Measurements from ENCODE around the gene RAPGEF3. TPM values are rescaled to one million over a fixed set of nuclear protein-coding genes. Genes with fewer than 3 reads are reported as not detected.

Gene RAPGEF3
- total RNA-seq, 2 donors from 2014 or later: 10.1 TPM

DNA sequence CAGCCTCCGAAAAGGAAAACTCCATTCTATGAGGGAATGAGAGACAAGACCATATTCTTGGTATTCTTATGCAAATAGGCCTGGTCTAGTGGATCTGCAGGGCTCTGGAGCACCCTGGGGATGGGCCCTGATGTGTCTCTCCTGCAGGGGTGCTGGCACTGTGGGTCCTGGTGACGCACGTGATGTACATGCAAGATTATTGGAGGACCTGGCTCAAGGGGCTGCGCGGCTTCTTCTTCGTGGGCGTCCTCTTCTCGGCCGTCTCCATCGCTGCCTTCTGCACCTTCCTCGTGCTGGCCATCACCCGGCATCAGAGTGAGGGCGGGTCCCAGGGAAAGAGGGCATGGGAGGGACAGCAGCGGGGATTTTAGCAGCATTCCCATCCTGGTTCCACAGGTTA is 20.2 kb upstream of the RAPGEF3 start:
- no peaks in the 10 kb centered on the region for H3K27me3 ChIP-seq
- H3K9me3 ChIP-seq: no peaks in the 10 kb centered on the region
- no peak overlapping the region for H3K4me3 ChIP-seq
- intact Hi-C loops (cut with DNase I): loop anchor here (2.0 to 5.0 kb wide), 2 partner anchors 36 to 62 kb away; no protein-coding TSS in a partner anchor
- H3K4me1 ChIP-seq: no peaks in the 10 kb centered on the region
- DNase-seq: no peak
- no peak overlapping the region for H3K27ac ChIP-seq
- no peaks in the 10 kb centered on the region for H3K36me3 ChIP-seq
- TF ChIP-seq, protein P1, sequence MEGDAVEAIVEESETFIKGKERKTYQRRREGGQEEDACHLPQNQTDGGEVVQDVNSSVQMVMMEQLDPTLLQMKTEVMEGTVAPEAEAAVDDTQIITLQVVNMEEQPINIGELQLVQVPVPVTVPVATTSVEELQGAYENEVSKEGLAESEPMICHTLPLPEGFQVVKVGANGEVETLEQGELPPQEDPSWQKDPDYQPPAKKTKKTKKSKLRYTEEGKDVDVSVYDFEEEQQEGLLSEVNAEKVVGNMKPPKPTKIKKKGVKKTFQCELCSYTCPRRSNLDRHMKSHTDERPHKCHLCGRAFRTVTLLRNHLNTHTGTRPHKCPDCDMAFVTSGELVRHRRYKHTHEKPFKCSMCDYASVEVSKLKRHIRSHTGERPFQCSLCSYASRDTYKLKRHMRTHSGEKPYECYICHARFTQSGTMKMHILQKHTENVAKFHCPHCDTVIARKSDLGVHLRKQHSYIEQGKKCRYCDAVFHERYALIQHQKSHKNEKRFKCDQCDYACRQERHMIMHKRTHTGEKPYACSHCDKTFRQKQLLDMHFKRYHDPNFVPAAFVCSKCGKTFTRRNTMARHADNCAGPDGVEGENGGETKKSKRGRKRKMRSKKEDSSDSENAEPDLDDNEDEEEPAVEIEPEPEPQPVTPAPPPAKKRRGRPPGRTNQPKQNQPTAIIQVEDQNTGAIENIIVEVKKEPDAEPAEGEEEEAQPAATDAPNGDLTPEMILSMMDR (IDR thresholded peaks at IDR 0.05): no peak
- no peak overlapping the region for H3K9ac ChIP-seq (ENCODE audit: low read depth in 2 of 2, low read length in 2 of 2)

DNA sequence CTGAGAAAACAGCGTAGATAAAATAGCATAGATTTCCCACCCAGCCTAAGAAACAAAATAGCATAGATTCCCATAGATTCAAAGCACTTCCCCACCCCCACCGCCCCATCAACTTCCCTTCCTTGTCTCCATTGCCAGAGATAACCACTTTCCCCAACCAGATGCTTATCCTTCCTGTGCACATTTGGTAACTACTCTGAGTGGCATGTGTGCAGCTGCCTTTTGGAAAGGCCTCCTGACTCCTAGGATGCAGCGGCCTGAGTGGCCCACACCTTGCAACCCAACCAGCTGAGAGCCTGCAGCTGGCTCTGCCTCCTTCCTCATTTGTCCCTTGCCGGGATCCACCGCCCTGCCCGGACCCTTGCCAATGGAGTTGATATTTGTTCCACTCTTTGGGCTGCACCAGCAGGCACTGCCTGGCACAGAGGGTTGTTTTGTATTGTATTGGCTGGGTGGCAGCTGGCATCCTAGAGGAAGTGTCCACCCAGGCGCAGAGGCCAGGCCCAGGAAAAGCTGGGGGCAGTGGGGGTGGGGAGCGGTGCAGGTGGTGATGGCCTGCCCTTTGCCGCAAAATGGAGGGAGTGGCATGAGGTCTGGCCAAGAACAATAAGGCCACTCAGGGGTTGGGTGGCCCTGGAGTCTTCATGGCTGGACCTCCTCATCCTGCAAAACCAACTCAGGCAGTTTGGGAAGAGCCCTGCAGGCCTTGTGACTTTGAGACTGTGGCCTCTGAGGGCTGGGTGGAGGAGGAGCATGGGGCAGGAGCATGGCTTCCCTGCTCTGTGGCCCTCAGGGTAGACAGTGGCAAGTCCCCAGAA is 19.3 kb upstream of the RAPGEF3 start:
- H3K4me1 ChIP-seq: no peaks in the 10 kb centered on the region
- no peaks in the 10 kb centered on the region for H3K9me3 ChIP-seq
- H3K27ac ChIP-seq: no peak overlapping the region
- intact Hi-C loops (cut with DNase I): loop anchor here (2.0 to 5.0 kb wide), 2 partner anchors 35 to 61 kb away; no protein-coding TSS in a partner anchor
- no peaks in the 10 kb centered on the region for H3K27me3 ChIP-seq
- no peak overlapping the region for H3K4me3 ChIP-seq
- no peak overlapping the region for H3K9ac ChIP-seq (ENCODE audit: low read depth in 2 of 2, low read length in 2 of 2)
- TF ChIP-seq, protein P1 (IDR thresholded peaks at IDR 0.05): no peak
- no peak for DNase-seq
- H3K36me3 ChIP-seq: no peaks in the 10 kb centered on the region

DNA sequence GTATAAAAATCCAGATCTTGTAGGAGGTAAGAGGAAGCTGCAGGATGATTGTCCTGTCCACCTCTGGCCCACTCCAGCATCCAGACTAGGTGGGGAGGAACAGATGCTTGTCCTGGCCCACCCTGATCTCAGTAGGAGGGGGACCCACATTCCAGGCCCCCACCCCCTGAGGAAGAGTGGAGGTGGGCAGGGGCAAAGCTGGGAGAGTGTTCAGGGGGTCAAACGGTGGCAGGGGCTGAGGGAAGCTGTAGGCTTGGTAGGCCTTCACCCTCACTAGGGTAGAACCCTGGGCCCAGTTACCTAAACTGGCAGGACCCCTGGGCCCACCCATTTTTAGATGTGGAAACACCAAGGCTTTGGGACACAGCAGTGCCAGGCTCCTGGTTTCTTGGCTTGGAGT is 18.5 kb upstream of the RAPGEF3 start:
- Histone ChIP-seq H3K27ac (no peak overlapping the region), H3K36me3 (no peaks in the 10 kb centered on the region), H3K27me3 (no peaks in the 10 kb centered on the region), H3K4me3 (no peak overlapping the region), H3K9ac (ENCODE audit: low read depth in 2 of 2, low read length in 2 of 2) (no peak overlapping the region), H3K4me1 (no peaks in the 10 kb centered on the region), H3K9me3 (no peaks in the 10 kb centered on the region)
- no peak for DNase-seq
- intact Hi-C loops (cut with DNase I): loop anchor here (5.0 kb wide), 1 partner anchor 60 kb away; no protein-coding TSS in a partner anchor
- TF ChIP-seq, protein P1 (IDR thresholded peaks at IDR 0.05): no peak

DNA sequence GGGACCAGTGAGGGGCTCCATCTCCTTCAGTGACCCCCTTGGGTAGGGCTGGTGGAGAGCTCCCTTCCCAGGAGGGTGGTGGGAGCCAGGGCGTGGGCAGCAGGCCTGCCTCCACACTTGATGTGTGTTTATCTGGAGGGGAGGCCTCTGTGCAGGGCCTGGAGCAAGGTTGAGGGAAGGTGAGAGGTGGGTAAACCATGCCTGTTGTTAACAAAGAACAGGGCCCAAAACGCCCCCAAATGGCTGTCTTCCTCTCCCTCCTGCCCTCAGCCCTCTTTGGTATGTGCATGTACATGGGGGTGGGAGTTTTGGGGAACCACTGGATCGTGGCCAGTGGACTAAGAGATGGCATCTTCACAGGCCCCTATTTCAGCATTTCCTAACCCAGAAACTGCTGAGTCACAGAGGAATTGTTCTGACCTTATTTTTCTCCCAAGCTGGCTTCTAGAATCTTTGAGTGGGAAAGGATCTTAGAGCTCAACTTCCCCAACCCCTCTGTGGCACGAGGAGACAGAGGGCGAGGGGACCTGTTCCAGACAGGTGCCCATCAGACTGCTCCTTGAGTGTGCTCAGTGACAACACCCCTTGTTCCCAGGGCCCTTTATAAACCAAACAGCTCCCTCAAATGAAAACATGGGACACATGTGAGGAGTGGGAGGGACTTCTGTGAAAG is 17.9 kb upstream of the RAPGEF3 start:
- Histone ChIP-seq H3K4me3 (no peak overlapping the region), H3K4me1 (no peaks in the 10 kb centered on the region), H3K9ac (ENCODE audit: low read depth in 2 of 2, low read length in 2 of 2) (no peak overlapping the region), H3K27ac (no peak overlapping the region), H3K9me3 (no peaks in the 10 kb centered on the region), H3K27me3 (no peaks in the 10 kb centered on the region), H3K36me3 (no peaks in the 10 kb centered on the region)
- TF ChIP-seq, protein P1 (IDR thresholded peaks at IDR 0.05): no peak
- no peak for DNase-seq
- intact Hi-C loops (cut with DNase I): loop anchor here (5.0 kb wide), 1 partner anchor 59 kb away; no protein-coding TSS in a partner anchor

DNA sequence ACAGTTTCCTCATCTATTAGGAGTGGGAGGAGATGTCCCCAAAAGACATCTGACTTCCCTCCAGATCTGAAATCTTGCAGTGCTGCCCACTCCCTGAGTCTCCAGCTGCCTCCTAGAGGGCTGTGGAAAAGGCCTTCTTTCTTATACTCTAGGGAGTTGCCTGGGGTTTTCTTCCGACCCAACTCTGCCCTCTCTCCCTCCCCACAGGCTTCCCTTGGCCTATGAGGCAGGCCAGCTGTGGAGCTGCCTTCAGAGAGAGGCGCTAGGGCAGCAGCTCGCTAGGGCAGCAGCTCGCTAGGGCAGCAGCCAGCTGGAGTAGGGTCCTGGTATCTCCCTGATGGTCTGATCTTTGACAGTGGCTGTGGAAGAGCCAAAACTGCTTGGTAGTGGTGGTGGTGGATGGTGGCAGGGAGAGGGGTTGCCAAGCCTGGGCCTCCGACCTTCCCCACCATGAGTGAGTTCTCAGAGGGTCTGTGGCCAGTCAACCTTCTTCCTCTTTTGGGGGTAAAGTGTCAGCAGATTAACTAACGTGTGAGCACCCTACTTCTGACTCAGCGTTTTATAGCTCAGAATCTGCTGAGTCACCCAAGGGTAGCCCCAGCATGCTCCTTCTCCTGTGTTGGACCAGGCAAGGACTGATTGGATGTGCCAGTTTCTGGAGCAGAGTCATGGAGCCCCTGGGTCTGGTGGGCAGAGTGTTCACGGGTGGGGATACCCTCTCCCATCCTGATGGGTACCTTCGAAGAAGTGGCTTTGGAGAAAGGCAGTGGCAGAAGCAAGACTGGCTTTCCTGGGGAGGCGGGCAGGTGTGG is 16.6 kb upstream of the RAPGEF3 start:
- no peaks in the 10 kb centered on the region for H3K4me1 ChIP-seq
- H3K9me3 ChIP-seq: no peaks in the 10 kb centered on the region
- H3K36me3 ChIP-seq: no peaks in the 10 kb centered on the region
- TF ChIP-seq, protein P1 (IDR thresholded peaks at IDR 0.05): no peak
- H3K9ac ChIP-seq (ENCODE audit: low read depth in 2 of 2, low read length in 2 of 2): no peak overlapping the region
- no peak overlapping the region for H3K27ac ChIP-seq
- intact Hi-C loops (cut with DNase I): loop anchor here (5.0 kb wide), 1 partner anchor 58 kb away; no protein-coding TSS in a partner anchor
- H3K27me3 ChIP-seq: no peaks in the 10 kb centered on the region
- H3K4me3 ChIP-seq: no peak overlapping the region
- DNase-seq: no peak
